Peyer's patch (tissue), 4 donors: Measurements from ENCODE around the gene LGI2.

Source experiments
- POLR2A ChIP-seq, 2 donors: fragments of 450-650 bp; IDR thresholded peaks; one replicate each; pipeline ENCODE4 v1.5.1; 2017; ENCODE audit warnings: antibody characterized with exemption in 2 of 2, mild to moderate bottlenecking in 2 of 2, moderate library complexity in 2 of 2
- TF ChIP-seq, protein P1 (sequence below), 6 experiments: fragments of 450-650 bp in 4 of 6; fragments of 200-600 bp in 2 of 6; sonication (generic) in 1 of 6; IDR thresholded peaks; one replicate each; pipeline ENCODE4 v1.5.1; 2017 to 2019; ENCODE audit warnings: antibody characterized with exemption in 6 of 6, mild to moderate bottlenecking in 3 of 6, moderate library complexity in 1 of 6

GRCh38 chr4:25061602-25062001, 30.9 kb upstream of the LGI2 start:
- TF ChIP-seq, protein P1, sequence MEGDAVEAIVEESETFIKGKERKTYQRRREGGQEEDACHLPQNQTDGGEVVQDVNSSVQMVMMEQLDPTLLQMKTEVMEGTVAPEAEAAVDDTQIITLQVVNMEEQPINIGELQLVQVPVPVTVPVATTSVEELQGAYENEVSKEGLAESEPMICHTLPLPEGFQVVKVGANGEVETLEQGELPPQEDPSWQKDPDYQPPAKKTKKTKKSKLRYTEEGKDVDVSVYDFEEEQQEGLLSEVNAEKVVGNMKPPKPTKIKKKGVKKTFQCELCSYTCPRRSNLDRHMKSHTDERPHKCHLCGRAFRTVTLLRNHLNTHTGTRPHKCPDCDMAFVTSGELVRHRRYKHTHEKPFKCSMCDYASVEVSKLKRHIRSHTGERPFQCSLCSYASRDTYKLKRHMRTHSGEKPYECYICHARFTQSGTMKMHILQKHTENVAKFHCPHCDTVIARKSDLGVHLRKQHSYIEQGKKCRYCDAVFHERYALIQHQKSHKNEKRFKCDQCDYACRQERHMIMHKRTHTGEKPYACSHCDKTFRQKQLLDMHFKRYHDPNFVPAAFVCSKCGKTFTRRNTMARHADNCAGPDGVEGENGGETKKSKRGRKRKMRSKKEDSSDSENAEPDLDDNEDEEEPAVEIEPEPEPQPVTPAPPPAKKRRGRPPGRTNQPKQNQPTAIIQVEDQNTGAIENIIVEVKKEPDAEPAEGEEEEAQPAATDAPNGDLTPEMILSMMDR (IDR thresholded peaks at IDR 0.05), result no peak
- no peak for TF ChIP-seq POLR2A (IDR thresholded peaks at IDR 0.05)
